ENCODE results near the gene RREB1.

- TF ChIP-seq CTCF (IDR thresholded peaks at IDR 0.05) = no peak
- TF ChIP-seq POLR2AphosphoS5 (IDR thresholded peaks at IDR 0.05; ENCODE audit: low read depth, low read length) = no peak
- TF ChIP-seq SIN3A (IDR thresholded peaks at IDR 0.05; ENCODE audit: borderline replicate concordance, insufficient read depth, low read depth, low read length) = no peak
- TF ChIP-seq REST (IDR thresholded peaks at IDR 0.05; ENCODE audit: insufficient read depth in 1 of 2, low read depth in 2 of 2, low read length in 1 of 2) = no peak
These were observed 110.7 kb downstream of the RREB1 start for GRCh38 chr6:7218406-7218988.
